Measurements from ENCODE around the gene GNB1.
"Not testable (repeated sequence)": the region's sequence is repeated elsewhere in the genome, so short reads cannot be mapped to it uniquely, and the experiment has no call there.

The GNB1 gene

DNA sequence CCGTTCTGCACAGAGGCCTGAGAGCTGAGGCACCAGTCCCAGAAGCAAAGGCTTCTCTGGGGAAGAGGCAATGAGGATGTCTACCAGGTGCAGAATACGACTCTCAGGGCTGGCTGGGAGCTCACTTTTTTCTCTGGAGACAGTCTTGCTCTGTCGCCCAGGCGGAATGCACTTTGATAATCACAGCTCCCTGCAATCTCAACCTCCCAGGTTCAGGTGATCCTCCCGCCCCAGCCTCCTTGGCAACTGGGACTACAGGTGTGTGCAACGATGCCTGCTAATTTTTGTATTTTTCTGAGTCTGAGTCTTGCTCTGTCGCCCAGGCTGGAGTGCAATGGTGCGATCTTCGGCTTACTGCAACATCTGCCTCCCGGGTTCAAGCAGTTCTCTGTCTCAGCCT is 130.2 kb downstream of the GNB1 start:
- DNase-seq (ENCODE audit: low spot score): no peak

DNA sequence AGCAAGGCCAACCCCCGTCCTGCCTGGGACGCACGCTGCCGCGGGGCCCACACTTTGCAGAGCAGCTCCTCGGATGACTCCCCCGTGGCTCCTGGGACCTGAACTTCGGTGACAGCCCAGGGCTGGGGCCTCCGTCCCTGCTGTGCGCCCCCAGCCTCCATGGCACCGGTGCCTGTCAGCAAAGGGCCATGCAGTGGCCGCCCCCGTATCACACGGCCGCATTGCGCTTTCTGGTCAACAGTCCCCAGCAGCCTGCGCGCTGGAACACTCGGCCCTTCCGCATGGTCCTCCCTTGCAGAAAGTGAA is 130.6 kb downstream of the GNB1 start:
- DNase-seq (ENCODE audit: low spot score): no peak

DNA sequence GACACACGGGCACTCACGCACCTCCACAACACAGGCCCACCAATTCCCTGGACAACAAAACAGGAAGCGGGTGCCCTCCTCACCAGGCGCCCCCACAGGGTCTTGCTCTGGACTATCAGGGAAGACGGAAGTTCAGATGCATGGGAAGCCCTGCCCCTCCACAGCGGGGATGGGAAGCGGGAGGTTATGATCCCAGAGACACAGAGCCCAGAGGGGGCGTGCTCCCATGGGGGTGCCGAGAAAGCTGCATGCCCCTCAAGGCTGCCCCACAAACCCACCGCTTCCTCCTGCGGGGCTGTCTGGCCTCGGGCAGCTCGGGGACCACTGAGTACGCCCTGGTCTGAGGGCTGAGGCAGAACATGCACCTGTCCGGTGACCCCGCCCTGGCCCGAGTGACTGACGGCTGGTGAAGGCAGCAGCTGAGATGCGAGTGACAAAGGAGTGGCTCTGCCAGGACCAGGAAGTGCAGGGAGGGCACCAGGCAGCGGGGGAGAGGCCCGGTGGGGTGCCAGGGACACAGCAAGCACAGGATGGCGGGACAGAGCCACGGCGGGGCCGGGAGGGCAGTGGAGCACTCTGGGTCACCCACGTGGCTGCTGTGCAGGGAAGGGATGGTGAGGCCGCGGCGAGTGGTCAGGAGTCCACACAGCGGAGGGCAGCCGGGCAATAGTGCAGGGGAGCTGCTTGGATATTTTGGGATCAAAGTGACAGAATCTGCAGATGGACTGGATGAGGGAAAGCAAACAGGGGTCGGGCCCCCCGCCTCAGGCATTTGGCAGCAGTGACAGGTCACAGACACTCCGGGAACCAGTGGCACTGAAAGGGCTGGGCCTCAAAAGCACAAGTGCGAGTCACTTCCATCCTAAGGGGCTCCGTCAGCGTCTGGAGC is 131.2 kb downstream of the GNB1 start:
- no peak for DNase-seq (ENCODE audit: low spot score)

DNA sequence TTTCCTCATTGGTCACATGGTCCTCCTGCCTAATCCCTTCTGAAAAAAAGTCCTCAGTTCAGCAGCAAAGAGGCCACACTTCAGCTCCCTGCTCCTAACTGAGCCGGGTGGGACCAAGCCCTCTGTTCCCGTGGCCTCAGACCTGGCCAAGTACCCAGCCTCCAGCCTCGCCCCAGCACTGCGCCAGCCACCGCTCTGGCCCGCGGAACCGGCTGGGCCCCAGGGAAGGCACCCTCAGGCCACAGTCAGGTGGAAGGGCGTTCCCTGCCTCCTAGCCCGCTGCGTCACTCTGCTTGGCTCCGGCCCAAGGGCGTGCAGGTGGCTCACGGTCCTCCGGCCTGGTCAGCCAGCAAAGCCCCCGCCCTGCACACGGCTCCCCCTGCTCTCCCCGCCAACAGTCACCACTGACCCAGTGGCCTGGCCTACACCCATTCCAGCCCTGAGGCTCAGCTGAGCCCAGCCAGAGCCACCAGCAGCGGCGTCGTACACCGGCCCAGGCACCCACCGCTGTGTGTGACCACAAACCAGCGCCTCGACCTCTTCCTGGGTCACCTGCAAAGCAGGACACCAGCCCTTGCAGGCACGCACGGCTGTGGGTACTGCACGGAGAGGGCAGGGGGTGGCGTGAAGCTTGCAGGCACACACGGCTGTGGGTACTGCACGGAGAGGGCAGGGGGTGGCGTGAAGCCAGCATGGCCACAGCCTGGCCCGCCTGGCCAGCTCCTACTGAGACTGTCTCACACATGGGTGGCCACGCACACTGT is 132.0 kb downstream of the GNB1 start:
- DNase-seq (ENCODE audit: low spot score): no peak

DNA sequence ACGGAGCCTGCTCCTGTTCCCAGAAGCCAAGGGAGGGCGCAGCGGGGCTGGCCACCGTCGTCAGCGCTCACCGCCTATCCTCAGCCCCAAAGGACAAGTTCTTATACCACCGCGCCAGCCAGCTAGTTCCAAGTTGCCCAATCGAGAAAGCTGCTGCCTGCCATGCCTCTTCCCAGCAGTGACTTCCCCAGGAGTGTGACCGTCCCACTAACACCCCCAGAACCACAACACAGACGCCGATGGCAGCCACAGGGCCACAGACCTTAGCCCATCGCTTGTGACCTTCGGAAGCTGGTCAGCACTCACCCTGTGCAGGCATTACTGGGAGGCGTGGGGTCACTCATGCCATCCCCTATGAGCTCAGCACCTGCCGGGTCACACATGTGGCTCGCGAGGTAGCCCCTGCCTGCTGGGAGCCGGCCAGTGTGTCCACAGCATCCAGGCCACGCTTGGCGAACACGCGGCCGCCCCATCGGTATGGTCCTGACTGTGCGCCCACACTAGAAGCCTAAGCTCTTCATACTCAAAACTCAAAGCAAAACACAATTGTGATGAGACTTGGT is 132.7 kb downstream of the GNB1 start:
- DNase-seq (ENCODE audit: low spot score): no peak

DNA sequence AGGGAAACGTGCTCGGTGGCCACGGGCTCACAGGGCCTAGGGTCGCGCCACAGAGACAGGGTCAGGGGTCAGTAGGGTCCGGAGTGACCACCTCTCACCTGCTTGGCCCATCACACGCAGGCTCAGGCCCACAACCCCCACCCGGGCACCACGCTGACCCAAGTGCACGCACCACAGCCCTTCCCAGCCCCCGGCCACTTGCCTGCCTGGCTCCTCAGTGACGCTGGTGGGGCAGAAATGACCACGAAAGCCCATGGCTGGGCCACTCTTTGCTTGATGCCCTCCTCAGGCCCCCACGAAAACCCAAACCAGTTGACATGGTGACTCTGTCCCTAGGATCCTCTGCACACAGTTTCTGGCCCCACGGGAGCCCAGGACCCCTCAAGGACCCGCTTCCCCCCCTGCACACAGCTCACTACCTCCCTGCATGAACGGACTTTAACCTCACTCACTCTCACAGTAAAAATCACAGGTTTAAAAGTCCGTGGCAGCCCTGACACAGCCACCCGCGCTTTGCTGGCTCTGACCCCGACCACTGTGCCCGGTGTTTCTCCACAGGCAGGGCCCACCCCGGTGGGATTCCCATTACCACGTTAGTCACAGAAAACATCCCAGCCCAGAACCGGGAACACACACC is 133.3 kb downstream of the GNB1 start:
- no peak for DNase-seq (ENCODE audit: low spot score)

DNA sequence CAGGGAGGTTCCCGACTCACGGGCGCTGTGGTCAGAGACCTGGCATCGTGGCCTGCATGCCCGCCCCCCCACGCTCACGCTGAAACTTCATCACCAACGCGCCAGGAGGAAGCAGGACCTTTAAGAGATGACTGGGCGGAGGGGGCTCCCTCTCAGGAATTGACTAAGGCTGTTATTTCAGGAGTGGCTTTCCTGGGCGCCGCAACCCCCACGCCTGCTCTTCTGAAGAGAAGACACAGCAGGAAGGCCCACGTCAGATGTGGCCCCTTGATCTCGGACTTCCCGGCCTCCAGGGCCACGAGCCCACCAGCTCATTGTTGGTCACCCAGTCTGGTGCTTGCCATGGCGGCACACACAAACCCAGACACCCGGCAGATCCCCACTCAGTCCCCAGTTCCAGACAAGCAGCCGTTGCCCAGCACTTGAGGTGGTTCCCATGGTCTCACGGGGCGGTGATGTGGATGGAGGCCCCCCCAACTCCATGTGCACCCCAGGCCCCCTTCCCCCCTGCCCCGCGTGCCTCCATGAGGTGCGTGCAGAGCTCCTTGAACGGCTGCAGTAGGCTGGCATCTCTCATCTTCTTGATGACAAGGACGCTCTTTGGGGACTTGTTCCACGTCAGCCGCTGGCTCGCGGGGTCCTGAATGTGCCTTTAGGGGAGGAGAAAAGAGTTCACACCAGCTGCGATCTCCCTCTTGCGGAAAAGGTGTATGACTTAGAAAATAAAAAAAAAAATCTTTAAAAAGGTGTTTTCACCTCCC is 134.0 kb downstream of the GNB1 start:
- DNase-seq (ENCODE audit: low spot score): no peak

DNA sequence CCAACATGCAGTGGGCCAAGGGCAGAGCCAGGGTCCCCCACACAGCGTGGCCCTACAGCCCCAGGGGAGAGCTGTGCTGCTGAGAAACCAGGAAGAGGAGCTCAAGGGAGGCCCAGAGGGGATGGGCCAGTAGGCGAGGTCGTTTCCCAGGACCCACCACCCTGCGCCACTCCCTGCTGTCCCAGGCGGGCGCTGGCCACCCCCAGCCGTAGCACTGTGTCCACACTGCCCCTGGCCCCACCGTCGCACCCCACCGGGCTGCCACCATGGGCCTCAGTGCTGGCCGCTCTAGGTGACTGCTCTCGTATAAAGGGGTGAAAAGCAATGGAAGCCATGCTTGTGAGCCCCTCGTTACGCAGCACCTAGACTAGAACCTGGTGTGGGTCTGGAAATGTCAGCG is 135.0 kb downstream of the GNB1 start:
- DNase-seq (ENCODE audit: low spot score): no peak

DNA sequence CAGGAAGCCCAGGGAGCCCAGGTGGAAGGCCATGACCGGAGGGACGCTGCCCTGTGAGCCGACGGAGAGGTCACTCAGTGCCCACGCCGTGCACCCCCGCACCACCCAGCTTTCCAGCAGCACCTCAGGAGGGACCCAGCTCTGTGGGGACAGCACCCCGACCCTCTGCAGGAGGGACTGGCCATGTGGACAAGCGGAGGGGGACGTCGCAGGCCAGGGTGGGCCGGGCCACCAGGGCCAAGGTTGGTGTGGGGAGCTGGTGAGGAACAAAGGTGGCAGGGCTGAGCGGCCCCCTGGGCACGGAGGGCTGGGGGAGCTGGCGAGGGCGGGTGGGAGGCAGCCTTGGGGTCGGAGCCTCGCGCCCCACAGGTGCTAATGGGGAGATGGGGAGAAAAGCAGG is 135.5 kb downstream of the GNB1 start:
- DNase-seq (ENCODE audit: low spot score): no peak

DNA sequence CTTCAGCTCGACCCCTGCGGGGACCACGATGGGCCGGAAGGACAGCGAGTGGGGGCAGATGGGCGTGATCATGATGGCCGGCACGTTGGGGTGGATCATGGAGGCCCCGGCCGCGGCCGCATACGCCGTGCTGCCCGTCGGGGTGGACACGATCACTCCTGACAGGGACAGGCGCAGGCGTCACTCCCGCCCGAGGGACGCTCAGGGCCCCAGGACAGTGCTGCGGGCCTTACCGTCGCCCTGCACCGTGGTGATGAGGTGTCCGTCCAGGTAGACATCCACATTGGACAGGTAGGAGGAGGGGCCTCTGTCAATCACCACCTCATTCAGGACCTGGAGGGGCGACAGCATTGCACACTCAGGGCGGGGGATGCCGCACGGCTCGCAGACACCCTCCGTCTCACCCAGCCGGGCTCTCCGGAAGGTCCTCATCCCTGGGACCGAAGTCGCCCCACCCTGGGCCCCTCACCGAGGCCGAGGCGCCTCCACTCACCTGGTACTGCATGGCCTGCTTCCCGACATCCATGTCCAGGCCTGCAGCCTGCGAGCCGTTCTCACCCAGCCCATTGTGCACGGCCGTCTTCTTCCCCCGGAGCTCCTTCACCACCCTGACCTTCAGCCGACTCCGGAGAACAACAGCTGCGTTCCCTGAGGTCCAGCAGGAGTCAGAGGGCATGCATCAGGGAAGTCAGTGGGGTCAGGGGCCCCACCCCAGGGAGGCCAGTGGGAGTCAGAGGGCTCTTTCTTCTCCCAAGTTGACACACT is 136.7 kb downstream of the GNB1 start:
- no peak for DNase-seq (ENCODE audit: low spot score)

DNA sequence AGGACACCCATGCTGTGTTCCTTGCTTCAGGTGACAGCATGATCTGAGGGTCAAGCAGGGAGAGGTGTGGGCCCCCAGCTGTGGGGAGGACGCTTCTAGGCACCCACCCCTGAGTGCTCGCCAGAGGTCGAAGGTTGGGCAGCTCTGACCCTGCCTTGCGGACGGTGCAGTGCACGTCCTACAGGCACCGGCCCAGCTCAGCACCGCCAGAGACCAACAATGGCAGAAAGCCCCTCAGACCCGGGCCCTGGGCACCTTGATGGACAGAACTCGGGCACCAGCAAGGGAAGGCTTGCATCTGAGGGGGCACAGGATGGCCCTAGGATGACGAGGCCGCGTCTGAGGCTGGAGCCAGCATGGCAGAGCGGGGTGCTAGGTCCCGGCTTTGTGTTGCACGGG is 137.3 kb downstream of the GNB1 start:
- DNase-seq (ENCODE audit: low spot score): no peak

DNA sequence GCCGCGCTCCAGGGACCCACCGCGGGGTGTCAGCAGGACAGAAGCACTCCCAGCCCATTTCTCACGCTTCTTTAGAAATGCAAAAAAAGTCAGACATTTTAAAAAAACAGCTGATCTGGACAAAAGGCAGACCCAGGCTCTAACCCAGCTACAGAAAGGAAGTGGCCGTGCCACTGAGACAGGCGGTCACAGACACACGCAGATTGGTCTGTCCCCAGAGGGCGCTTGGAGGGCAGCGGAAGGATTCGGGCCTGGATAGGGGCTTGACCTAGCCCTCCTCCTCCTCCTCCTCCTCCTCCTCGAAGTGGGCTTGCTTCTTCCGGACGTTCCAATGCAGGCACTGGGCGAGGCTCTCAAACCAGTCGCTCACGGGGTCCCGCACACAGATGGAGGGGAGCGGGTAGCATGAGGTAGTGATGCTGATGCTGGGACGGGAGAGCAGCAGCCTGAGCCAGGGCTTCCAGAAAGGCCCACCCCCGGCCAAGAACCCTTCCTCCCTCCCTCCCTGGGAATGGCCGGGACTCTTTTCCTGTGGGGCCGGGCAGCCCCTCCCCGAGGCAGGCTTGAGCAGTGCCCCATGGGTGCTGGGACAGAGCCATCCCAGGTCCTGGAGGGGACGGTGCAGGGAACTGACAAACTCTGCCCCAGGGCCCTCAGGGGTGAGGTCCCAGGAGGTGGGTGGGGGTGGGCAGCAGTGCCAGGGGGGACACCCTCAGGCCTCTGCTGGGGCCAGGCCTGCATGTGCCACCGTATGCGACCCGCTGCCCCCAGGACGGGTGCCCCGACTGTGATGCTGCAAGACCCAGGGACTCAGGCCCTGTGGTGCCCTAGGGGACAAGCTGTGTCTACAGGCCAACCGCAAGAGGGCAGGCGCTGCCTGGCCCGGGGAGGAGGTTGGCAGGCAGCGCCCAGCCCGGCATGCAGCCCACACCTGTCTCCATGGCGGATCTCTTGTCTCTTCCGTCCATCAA is 138.0 kb downstream of the GNB1 start:
- no peak for DNase-seq (ENCODE audit: low spot score)

DNA sequence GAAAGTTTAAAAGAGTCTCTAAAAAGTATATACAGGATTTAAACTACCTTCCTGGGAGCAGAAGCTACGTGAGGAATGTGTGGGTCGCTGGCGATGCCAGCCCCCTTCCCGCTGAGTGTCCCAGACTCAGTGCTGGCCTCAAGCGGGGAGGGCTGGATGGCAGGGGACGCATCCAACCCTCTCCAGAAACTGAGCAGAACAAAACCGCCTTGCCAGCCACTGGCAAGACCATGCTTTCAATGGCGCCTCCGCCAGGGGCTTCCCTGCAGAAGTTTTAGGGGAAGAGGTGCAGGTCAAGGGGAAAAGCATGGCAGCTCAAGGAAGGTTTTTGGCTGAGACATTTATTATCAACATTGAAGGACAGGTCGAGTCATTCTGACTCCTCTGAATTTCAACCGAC is 138.7 kb downstream of the GNB1 start:
- no peak for DNase-seq (ENCODE audit: low spot score)

DNA sequence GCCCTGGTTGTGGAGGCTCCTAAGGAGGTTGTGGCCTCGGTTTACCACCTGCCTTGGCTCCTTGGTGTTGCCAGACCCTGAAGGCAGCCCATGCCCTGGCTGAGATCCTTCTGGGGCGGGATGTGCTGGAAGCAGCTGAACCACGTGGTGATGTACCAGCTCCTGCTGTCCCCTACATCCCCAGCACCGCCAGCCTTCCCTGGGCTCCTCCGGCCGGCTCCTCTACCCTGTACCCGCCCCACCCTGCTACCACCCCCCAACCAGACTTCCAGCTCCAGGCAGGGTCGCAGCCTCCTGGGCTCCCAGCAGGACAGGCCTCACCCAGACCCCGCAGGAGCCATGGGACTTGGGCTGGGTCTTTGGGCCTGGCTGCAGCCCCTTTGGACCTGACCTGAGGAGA is 140.9 kb downstream of the GNB1 start:
- not testable (repeated sequence) for DNase-seq (ENCODE audit: low spot score)

DNA sequence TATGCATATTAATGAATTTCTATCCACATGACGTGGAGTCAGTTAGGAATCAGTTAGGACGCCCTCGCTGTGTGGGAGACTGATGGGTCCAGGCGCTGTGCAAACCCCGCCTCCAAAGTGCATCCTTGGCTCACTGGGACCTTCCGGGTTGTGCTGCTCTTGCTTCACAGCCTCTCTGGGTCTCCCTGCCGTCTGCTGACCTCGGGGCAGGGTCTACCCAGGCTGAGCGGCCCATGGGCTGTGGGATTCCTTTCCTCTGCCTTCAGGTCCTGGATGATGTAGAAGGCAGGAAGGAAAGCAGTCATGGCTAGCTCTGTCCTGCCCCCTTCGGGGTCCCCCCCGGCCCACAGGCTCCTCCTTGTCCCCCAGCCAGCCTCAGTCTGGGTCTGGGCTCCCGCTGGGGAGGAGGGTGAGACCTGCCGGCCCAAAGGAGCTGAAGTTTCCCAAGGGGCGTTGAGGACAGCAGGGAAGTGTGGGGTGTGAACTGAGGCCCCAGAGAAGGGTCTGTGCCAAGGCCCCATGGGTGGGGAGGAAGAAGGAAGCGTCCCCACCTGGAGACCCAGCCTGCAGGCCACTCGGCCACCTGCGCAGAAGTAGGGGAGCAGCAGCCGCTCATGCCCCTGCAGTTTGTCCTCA is 142.1 kb downstream of the GNB1 start:
- DNase-seq (ENCODE audit: low spot score): no peak

DNA sequence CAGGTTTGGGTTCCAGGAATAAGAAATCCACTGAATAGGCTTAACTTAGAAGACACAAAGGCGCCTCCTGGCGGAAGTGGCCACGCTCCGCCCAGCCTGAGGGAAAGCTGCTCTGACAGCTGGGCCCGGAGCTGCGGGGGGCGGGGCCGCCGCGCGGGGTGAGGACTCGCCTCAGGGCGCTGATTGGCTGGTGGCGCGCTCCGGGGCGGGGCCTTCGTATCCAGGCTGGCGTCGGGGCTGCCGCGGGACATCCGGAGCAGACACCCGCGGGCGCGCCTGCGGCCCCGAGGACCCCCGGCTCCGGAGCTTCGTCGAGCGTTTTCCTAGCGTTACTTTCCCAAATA is 144.3 kb downstream of the GNB1 start:
- DNase-seq (ENCODE audit: low spot score): not testable (repeated sequence)

DNA sequence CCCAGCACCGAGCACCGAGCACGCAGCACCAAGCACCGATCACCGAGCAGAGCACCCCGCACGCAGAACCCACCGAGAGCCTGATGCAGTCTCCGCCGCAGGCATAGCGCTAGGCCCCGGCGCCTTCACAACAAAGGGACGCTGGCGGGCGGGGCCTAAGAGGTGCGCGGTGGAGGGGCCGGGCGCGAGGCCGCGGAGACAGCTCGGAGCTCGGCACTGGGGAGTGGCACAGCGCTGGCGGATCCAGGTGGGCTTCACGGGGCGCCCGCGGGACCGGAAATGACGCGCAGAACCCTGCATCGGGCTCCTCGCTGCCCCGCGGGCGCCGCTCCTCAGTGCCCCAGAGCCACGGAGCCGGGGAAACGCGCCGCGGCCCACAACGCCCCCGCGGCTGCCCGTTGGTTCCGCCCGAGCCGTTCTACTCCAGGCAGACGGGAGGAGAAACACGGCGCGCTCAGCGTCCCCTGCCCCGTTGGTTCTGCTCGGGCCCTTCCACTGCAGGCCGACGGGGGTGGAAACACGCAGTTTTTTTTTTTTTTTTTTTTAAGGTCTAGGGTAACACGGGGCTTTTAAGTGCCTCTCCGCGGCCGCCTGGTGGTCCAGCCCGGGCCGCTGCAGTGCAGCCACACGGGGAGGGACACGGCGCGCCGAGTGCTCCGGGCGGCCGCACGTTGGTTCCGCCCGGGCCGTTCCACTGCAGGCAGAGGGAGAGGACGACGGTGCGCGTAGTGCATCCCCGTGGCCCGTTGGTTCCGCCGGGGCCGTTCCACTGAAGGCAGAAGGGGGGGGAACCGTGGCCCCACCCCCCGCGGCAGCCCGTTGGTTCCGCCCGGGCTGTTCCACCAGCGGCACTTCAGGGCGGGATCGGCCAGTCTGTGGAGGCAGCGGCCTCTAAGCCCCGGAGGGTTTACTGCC is 145.0 kb downstream of the GNB1 start:
- DNase-seq (ENCODE audit: low spot score): peak; percentile 64

DNA sequence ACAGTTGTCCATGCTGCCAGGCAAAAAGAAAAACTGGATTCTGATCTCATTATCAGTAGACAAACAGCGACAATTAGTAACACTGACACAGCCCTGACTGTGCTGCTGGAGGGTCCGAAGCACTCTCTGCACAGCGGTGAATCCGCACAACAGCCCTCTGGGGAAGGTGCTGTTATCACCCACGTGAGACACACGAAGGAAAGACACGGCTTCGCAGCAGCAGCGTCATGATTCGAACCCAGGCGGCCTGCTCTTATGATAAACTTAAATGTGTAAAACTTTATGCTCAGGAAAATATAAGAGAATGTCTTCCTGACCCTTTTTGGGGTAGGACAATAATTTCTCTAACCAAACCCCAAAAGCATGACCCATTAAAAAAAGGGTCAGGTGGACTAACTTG is 148.4 kb downstream of the GNB1 start:
- DNase-seq (ENCODE audit: low spot score): not testable (repeated sequence)

DNA sequence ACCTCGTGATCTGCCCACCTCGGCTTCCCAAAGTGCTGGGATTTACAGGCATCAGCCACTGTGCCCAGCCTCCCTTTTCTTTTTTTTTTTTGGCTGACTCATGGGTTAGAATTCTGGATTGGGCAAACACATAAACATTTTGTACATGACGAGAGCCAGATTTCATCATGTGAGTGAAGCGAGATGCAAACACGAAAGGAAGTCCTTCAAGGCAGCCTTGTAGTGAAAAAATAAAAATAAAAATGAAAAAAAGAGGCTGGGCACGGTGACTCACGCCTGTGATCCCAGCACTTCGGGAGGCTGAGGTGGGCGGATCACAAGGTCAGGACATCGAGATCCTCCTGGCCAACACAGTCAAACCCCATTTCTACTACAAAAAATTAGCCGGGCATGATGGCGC is 149.9 kb downstream of the GNB1 start:
- DNase-seq (ENCODE audit: low spot score): not testable (repeated sequence)
